HepG2 (cell line): ENCODE measurements around the gene ARHGEF7. TPM values are rescaled to one million over a fixed set of nuclear protein-coding genes. Genes with fewer than 3 reads are reported as not detected.
"Not testable (repeated sequence)": the region's sequence is repeated elsewhere in the genome, so short reads cannot be mapped to it uniquely, and the experiment has no call there.

Source experiments
- ATAC-seq: fragments of 200-7000 bp; cut with Tn5 transposase; 3 replicates; pipeline ENCODE4 v1.9.1; 2020; ENCODE audit warnings: mild to moderate bottlenecking, moderate library complexity
- BruUV-seq: library from RNA; stranded (reverse); fragments of 400-500 nt; replicated peaks from 2 replicates; lab custom pipeline; 2021; lab: Mats Ljungman, UMichigan
- CTCF ChIA-PET: fragments of 300-600 bp; formaldehyde crosslinking; extraction: SDS; loops from one replicate; lab custom pipeline; 2021; ENCODE audit warnings: low total read pairs, inconsistent platforms, low intra/inter-chr PET ratio; lab: Yijun Ruan, JAX
- POLR2A ChIA-PET: fragments of 350-600 bp; sonication (Branson Sonifier 250); formaldehyde crosslinking; loops from one replicate; lab custom pipeline; 2020; ENCODE audit warnings: antibody characterized with exemption, inconsistent platforms; lab: Yijun Ruan, JAX
- DNase-seq: peaks from one replicate; pipeline ENCODE4 v3.0.0-alpha.2; 2015; ENCODE audit warnings: low spot score
- FAIRE-seq: peaks from 3 replicates; lab custom pipeline; 2011; peaks lifted over from hg19 to GRCh38; lab: Jason Lieb, UNC
- H2AFZ ChIP-seq: one replicate; pipeline ENCODE4 v1.6.1; 2011; ENCODE audit warnings: low read length, inconsistent platforms
- H3K27ac ChIP-seq: fragments of 300-600 bp; 3 replicates; pipeline ENCODE4 v1.8.0; 2011; ENCODE audit warnings: mixed run types, mild to moderate bottlenecking, mixed read lengths, low read length, inconsistent platforms; ENCODE audit not compliant: insufficient read depth; ENCODE audit errors: extremely low read length
- H3K27me3 ChIP-seq, 2 experiments: fragments of 200-600 bp in 1 of 2; 2 replicates in 1 of 2; 3 replicates in 1 of 2; pipeline versions ENCODE4 v1.6.0 to v1.8.0; 2011; ENCODE audit warnings: low read length in 2 of 2, mild to moderate bottlenecking in 2 of 2, moderate library complexity in 2 of 2, inconsistent platforms in 1 of 2; ENCODE audit not compliant: insufficient read depth in 2 of 2, control insufficient read depth in 1 of 2
- H3K36me3 ChIP-seq, 2 experiments: fragments of 200-600 bp in 1 of 2; replicated peaks in 1 of 2; 2 replicates in 1 of 2; 3 replicates in 1 of 2; pipeline versions ENCODE4 v1.5.1 to v1.8.0; 2011; ENCODE audit warnings: low read length in 2 of 2, inconsistent platforms in 1 of 2; ENCODE audit not compliant: insufficient read depth in 2 of 2, control insufficient read depth in 1 of 2
- H3K4me1 ChIP-seq: 2 replicates; pipeline ENCODE4 v1.5.1; 2012; ENCODE audit warnings: low read length, inconsistent platforms; ENCODE audit not compliant: insufficient read depth
- H3K4me2 ChIP-seq: 2 replicates; pipeline ENCODE4 v1.6.0; 2011; ENCODE audit warnings: low read depth, low read length, inconsistent platforms
- H3K4me3 ChIP-seq, 3 experiments: fragments of 200-600 bp in 1 of 3; sonication (generic), shearing (Covaris generic) in 1 of 3; replicated peaks in 1 of 3; 2 replicates each; pipeline ENCODE4 v1.5.1; 2011 to 2016; ENCODE audit warnings: low read length in 3 of 3, inconsistent platforms in 2 of 3, low read depth in 2 of 3, mild to moderate bottlenecking in 2 of 3, control low read depth in 1 of 3, mixed read lengths in 1 of 3; ENCODE audit not compliant: insufficient read depth in 1 of 3
- H3K79me2 ChIP-seq: one replicate; pipeline ENCODE4 v1.6.1; 2011; ENCODE audit warnings: low read length, inconsistent platforms; ENCODE audit not compliant: insufficient read depth
- H3K9ac ChIP-seq: 2 replicates; pipeline ENCODE4 v1.6.0; 2011; ENCODE audit warnings: mild to moderate bottlenecking, low read depth, low read length, inconsistent platforms; ENCODE audit not compliant: insufficient read depth
- H3K9me3 ChIP-seq: 2 replicates; pipeline ENCODE4 v1.5.1; 2012; ENCODE audit warnings: mild to moderate bottlenecking, low read length
- H4K20me1 ChIP-seq: 2 replicates; pipeline ENCODE4 v1.6.0; 2011; ENCODE audit warnings: inconsistent platforms, mild to moderate bottlenecking, low read length, moderate library complexity; ENCODE audit not compliant: insufficient read depth
- AKNA ChIP-seq: sonication (generic); formaldehyde crosslinking; IDR thresholded peaks from 2 replicates; pipeline ENCODE4 v1.4.0; 2020; ENCODE audit warnings: missing genetic modification reagents, borderline replicate concordance
- CEBPZ ChIP-seq: IDR thresholded peaks from 2 replicates; pipeline ENCODE4 v1.6.1; 2012; ENCODE audit warnings: low read length, improper control_type of control experiment
- FOSL2 ChIP-seq: sonication (generic); formaldehyde crosslinking; IDR thresholded peaks from 2 replicates; pipeline ENCODE4 v1.4.0; 2020; ENCODE audit warnings: missing genetic modification reagents
- IKZF1 ChIP-seq: fragments of 450-650 bp; IDR thresholded peaks from 2 replicates; pipeline ENCODE4 v1.7.1; 2016
- RCOR2 ChIP-seq: IDR thresholded peaks from 2 replicates; pipeline ENCODE4 v1.6.1; 2016; ENCODE audit warnings: missing biosample characterization, missing genetic modification reagents
- SIN3A ChIP-seq: IDR thresholded peaks from 2 replicates; pipeline ENCODE4 v1.6.1; 2011; ENCODE audit warnings: low read depth, mild to moderate bottlenecking, control low read depth, low read length, borderline replicate concordance
- ZNF547 ChIP-seq: sonication (generic); formaldehyde crosslinking; IDR thresholded peaks from 2 replicates; pipeline ENCODE4 v1.5.1; 2020; ENCODE audit warnings: mild to moderate bottlenecking, missing genetic modification reagents
- ZNF605 ChIP-seq: sonication (generic); formaldehyde crosslinking; IDR thresholded peaks from 2 replicates; pipeline ENCODE4 v1.8.0; 2022; ENCODE audit warnings: mild to moderate bottlenecking, missing genetic modification reagents
- ZNF704 ChIP-seq: sonication (generic); formaldehyde crosslinking; IDR thresholded peaks from 2 replicates; pipeline ENCODE4 v1.8.1; 2023; ENCODE audit warnings: mild to moderate bottlenecking, inconsistent platforms, moderate library complexity, missing genetic modification reagents, borderline replicate concordance
- WGBS: methylation state at CpG from one replicate; pipeline ENCODE4 v1.1.6; 2017; ENCODE audit warnings: low lambda C conversion rate; 5-methylcytosine and 5-hydroxymethylcytosine counted together
- in situ Hi-C: cut with HindIII; loops from 2 replicates; pipeline ENCODE4 v1.10.0; 2017; ENCODE audit warnings: low pct_unique_long_range_greater_than_20kb; ENCODE audit not compliant: extremely low pct_ligation_motif_present
- intact Hi-C: fragments of 100-400 bp; cut with micrococcal nuclease; formaldehyde crosslinking; loops from one replicate; pipeline ENCODE4 v1.10.0; 2022; ENCODE audit not compliant: unreplicated experiment
- polyA plus RNA-seq, 8 experiments: library from polyadenylated mRNA; depleted of rRNA in 3 of 8; stranded (reverse) in 7 of 8; unstranded in 1 of 8; fragments of >200 nt; fragmentation: Illumina TruSeq in 4 of 8; extraction: Trizol in 4 of 8; gene quantifications; 2 replicates each; pipeline versions ENCODE4 v1.2.1 to v1.2.3, GENCODE V29; 2011 to 2016; ENCODE audit warnings: low read depth in 4 of 8, missing spikeins in 1 of 8, mixed read lengths in 1 of 8; ENCODE audit not compliant: insufficient read depth in 1 of 8
- total RNA-seq, 5 experiments: library from RNA; depleted of rRNA; stranded (reverse); fragments of >200 nt; fragmentation: Illumina TruSeq; extraction: Trizol; gene quantifications; 2 replicates each; pipeline ENCODE4 v1.2.3, GENCODE V29; 2016; ENCODE audit warnings: low read depth in 1 of 5

The ARHGEF7 gene
- total and polyA plus RNA-seq, 2 of the 13 experiments (the other 11 are each of a cell fraction or from before 2014, with no cell fraction given) = 15.7 to 22.3 TPM

GRCh38 chr13:111257899-111258298 is 142.8 kb downstream of the ARHGEF7 start:
- H3K4me1 ChIP-seq, H3K27me3 ChIP-seq, in situ Hi-C loops, FAIRE-seq, H3K9ac ChIP-seq, POLR2A ChIA-PET, H3K79me2 ChIP-seq, DNase-seq, H3K27ac ChIP-seq, H3K4me2 ChIP-seq, H2AFZ ChIP-seq, H4K20me1 ChIP-seq, CTCF ChIA-PET, H3K4me3 ChIP-seq, BruUV-seq, intact Hi-C loops, H3K9me3 ChIP-seq: not testable (repeated sequence)
- H3K36me3 ChIP-seq = peaks cover 18 to 37% of the 10 kb centered on the region in 2 experiments
- 100% methylated on average over 1 of the region's 2 CpGs for WGBS
- peak; percentile 32; the same call in 1 of the 3 replicates for ATAC-seq

GRCh38 chr13:111258637-111259036 is 143.5 kb downstream of the ARHGEF7 start:
- H3K36me3 ChIP-seq = peaks cover 18 to 37% of the 10 kb centered on the region in 2 experiments
- WGBS = 94% methylated on average over 2 of the region's 3 CpGs
- TF ChIP-seq CEBPZ (no peak), IKZF1 (no peak), ZNF547 (no peak), FOSL2 (CRISPR knock-in tag) (no peak), AKNA (no peak), ZNF605 (CRISPR knock-in tag) (no peak), RCOR2 (CRISPR knock-in tag) (no peak), ZNF704 (CRISPR knock-in tag) (no peak), SIN3A (no peak)

More at GRCh38 chr13:111258637-111259036, 143.5 kb downstream of the ARHGEF7 start:
- Histone ChIP-seq H3K27me3 (no peaks in the 10 kb centered on the region), H4K20me1 (no peaks in the 10 kb centered on the region), H3K9me3 (no peaks in the 10 kb centered on the region; the same call in 1 of the 2 replicates), H3K4me2 (no peak overlapping the region), H3K9ac (no peak overlapping the region), H2AFZ (no peak overlapping the region), H3K4me3 (no peak overlapping the region), H3K79me2 (no peaks in the 10 kb centered on the region), H3K4me1 (no peaks in the 10 kb centered on the region), H3K27ac (no peak overlapping the region)
- no peak for FAIRE-seq
- ChIA-PET CTCF (no interaction called here), POLR2A (no interaction called here)
- BruUV-seq = no TSS peak
- in situ Hi-C loops (no loop called here), intact Hi-C loops (no loop called here)
- ATAC-seq = no peak
- no peak for DNase-seq
